Measurements from ENCODE around the gene ZFAND2A.

Gene ZFAND2A

DNA sequence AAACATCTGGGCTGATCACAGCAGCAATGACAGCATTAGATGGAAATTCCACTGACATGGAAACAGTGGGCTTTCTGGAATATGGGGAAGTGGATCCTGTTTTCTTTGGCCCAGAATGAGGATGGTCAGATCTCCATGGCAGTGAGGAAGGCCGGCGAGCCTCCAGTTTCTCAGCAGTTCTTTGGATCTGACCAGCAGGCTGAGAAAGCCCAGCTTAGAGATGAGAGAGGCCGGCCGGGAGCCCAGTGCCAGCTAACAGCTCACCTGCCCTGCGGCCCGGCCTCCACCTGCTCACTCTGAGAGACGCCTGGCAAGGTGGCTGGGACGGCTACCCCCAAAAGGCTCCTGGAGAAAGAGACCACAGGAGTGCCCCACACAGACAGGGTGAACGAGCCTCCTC lies 47.9 kb downstream of the ZFAND2A start:
- no peak for DNase-seq (ENCODE audit: low read depth in 2 of 2)
- no peak overlapping the region for H3K4me3 ChIP-seq (replicated peaks in 1 of 2; ENCODE audit: low read depth in 2 of 2, low read length in 2 of 2)
- TF ChIP-seq, protein P1, sequence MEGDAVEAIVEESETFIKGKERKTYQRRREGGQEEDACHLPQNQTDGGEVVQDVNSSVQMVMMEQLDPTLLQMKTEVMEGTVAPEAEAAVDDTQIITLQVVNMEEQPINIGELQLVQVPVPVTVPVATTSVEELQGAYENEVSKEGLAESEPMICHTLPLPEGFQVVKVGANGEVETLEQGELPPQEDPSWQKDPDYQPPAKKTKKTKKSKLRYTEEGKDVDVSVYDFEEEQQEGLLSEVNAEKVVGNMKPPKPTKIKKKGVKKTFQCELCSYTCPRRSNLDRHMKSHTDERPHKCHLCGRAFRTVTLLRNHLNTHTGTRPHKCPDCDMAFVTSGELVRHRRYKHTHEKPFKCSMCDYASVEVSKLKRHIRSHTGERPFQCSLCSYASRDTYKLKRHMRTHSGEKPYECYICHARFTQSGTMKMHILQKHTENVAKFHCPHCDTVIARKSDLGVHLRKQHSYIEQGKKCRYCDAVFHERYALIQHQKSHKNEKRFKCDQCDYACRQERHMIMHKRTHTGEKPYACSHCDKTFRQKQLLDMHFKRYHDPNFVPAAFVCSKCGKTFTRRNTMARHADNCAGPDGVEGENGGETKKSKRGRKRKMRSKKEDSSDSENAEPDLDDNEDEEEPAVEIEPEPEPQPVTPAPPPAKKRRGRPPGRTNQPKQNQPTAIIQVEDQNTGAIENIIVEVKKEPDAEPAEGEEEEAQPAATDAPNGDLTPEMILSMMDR (IDR thresholded peaks at IDR 0.05; ENCODE audit: low read depth, low read length), result no peak

DNA sequence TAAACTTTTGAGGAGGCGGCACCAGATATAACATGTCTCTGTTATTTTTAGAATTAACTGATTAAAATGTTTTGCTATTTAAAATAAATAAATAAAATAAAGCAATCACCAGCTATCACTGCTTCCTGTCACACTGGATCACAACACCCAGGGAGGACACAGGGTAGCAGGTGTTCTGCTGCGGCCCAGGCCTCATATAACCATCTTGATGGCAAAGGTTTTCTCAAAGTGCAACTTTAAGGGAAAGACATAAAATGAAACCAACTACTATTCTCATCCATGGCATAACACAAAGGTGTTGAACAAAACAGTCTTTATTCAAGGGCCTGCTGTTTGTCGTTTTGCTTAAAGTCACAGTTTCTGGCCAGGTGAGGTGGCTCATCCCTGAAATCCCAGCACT lies 48.8 kb downstream of the ZFAND2A start:
- TF ChIP-seq, protein P1 (IDR thresholded peaks at IDR 0.05; ENCODE audit: low read depth, low read length), result no peak
- H3K4me3 ChIP-seq (replicated peaks in 1 of 2; ENCODE audit: low read depth in 2 of 2, low read length in 2 of 2), result no peak overlapping the region
- DNase-seq (ENCODE audit: low read depth in 2 of 2), result no peak

DNA sequence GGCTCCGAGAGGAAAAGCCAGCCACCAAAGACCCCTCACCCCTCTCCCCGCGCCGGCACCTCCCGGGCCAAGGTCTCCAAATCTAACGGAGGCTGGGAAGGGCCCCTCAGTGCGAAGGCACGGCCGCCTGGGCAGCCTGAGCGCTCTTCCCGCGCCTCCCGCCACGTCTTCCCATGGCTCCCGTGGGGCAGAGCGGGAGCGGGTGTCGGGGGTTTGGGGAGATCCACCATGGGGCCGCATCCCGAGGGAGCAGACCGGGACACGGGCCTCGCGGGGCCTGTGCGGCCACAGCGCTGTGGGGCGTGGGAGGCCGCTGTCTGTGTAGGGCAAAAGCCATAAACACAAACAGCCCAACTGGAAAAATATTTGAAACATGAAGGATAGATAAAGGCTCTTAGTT lies 49.6 kb downstream of the ZFAND2A start:
- no peak overlapping the region for H3K4me3 ChIP-seq (replicated peaks in 1 of 2; ENCODE audit: low read depth in 2 of 2, low read length in 2 of 2)
- TF ChIP-seq, protein P1 (IDR thresholded peaks at IDR 0.05; ENCODE audit: low read depth, low read length), result no peak
- DNase-seq (ENCODE audit: low read depth in 2 of 2), result no peak

DNA sequence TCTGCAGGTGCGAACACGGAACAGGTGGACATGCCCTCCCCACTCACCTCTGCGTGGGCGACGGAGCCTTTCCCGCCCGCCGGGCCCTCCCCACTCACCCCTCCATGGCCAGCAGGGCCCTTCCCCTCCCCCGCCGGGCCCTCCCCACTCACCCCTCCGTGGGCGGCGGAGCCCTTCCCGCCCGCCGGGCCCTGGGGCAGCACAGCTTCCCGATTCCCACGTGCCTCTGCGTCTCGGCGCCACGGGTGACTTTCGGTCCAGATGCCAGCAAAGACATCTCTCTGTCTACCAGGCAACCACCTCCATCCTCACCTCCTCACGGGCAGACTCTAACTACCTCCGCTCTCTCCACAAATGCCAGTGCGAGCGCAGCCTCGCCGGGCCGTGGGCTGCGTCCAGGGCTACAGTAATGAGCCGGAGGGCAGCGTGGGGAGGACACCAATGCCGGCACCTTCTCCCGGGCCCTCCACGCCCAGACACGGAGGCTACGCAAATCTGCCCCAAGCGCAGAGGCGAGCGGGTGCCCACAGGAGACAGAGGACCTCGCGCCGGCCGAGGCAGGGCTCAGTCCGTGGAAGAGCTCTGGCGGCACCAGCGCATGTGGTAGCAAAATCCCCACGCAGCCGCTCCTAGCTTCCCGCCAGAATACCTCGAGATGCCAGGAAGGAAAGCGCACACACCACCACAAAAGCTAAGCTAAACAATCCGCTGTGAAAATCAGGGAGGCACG lies 50.2 kb downstream of the ZFAND2A start:
- TF ChIP-seq, protein P1 (IDR thresholded peaks at IDR 0.05; ENCODE audit: low read depth, low read length), result no peak
- no peak for DNase-seq (ENCODE audit: low read depth in 2 of 2)
- no peak overlapping the region for H3K4me3 ChIP-seq (replicated peaks in 1 of 2; ENCODE audit: low read depth in 2 of 2, low read length in 2 of 2)

DNA sequence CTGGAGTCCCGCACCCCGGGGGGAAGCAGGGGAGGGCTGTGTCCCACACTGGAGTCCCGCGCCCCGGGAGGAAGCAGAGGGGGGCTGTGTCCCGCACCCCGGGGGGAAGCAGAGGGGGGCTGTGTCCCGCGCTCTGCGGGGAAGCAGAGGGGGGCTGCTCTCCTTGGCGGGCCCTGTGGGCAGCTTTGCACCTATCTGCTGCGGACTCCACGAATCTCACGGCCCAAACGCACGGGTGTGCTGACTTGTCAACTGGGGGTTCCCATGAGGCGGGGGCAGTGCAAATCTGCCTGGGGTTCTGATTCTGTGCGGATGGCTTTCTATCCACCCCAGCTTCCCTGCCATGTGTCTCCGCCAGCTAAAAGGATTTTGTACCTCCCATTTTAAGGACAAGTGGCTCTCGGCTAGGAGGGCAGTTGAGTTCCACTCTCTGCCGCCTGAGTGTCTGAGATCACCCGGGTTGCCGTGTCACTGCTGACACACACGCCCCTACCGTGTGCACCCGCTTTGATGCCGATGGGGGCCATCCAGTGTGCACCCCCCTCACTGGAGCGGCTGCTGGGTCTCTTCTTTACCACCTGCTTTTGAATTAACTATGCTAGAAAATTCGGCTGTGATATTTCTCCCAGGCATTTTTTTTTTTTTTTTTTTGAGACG lies 51.6 kb downstream of the ZFAND2A start:
- H3K4me3 ChIP-seq (replicated peaks in 1 of 2; ENCODE audit: low read depth in 2 of 2, low read length in 2 of 2), result no peak overlapping the region
- TF ChIP-seq, protein P1 (IDR thresholded peaks at IDR 0.05; ENCODE audit: low read depth, low read length), result no peak
- no peak for DNase-seq (ENCODE audit: low read depth in 2 of 2)

DNA sequence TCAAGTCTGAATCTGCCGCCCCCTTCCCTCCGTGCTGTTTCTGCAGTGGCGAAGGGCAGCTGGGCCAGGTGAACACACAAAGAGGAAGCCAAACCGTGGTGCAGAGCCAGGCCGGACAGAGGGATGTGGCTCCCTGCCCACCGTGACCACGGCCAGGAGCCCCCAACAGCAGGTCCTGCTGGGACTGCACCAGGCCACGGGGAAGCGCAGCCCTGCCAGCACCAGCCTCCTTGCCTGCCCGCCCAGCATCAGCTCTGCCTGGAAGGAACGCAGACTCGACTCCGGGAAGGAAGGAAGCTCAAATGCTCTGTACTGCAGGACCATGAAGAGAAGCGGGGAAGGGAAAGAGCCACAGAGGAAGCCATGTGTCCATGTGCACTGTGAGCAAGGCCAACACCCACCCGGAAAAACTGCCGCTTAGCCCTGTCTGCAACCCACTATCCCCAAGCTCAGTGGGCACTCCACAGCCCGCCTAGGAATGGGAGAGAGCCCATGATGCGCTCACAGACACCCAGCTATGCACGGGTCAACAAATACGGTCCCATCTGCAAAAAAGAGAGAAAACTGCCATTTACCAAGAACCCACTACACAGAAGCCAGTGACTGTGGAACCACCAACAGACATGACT lies 53.1 kb downstream of the ZFAND2A start:
- DNase-seq (ENCODE audit: low read depth in 2 of 2), result no peak
- TF ChIP-seq, protein P1 (IDR thresholded peaks at IDR 0.05; ENCODE audit: low read depth, low read length), result no peak
- no peak overlapping the region for H3K4me3 ChIP-seq (replicated peaks in 1 of 2; ENCODE audit: low read depth in 2 of 2, low read length in 2 of 2)

All from cardiac fibroblast (primary cell).